T follicular helper cell (primary cell): ENCODE results near the gene CECR2.

Experiments
- DNase-seq: peaks from one replicate; pipeline ENCODE4 v3.0.0-alpha.2; 2020; ENCODE audit warnings: low read depth

The CECR2 gene

GRCh38 chr22:17368144-17368543 is 1.1 kb upstream of the CECR2 start:
- no peak for DNase-seq

GRCh38 chr22:17368554-17369438 is 464 bp upstream of the CECR2 start:
- DNase-seq: no peak

- DNase-seq: no peak
Measured at GRCh38 chr22:17370026-17370765, 936 bp downstream of the CECR2 start.

GRCh38 chr22:17370766-17371432 is 1.6 kb downstream of the CECR2 start:
- no peak for DNase-seq

GRCh38 chr22:17371448-17371847 is 2.2 kb downstream of the CECR2 start:
- DNase-seq: no peak

GRCh38 chr22:17373855-17374254 is 4.6 kb downstream of the CECR2 start:
- no peak for DNase-seq

GRCh38 chr22:17375914-17376614 is 6.8 kb downstream of the CECR2 start:
- no peak for DNase-seq

- no peak for DNase-seq
Measured at GRCh38 chr22:17376950-17377349, 7.7 kb downstream of the CECR2 start.

DNA sequence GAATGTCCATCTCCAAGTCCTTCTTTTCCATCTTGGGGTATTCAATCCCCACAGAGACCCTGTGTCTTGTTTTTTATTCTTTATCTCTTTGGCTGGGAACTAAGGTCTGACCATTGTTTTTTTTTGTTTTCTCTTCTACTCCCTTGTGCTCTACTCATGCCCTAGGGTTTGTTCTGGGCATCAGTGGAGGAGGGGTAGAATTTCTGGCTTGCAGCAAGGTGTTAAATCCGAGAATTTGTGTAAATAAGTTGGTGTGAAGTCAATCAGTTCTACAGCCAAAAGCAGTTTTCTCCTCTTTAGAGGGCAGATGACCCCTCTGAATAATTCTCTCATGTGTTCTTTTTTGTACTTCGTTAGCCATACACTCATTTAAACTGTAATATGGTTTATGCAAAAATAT is 10.7 kb downstream of the CECR2 start:
- no peak for DNase-seq

DNA sequence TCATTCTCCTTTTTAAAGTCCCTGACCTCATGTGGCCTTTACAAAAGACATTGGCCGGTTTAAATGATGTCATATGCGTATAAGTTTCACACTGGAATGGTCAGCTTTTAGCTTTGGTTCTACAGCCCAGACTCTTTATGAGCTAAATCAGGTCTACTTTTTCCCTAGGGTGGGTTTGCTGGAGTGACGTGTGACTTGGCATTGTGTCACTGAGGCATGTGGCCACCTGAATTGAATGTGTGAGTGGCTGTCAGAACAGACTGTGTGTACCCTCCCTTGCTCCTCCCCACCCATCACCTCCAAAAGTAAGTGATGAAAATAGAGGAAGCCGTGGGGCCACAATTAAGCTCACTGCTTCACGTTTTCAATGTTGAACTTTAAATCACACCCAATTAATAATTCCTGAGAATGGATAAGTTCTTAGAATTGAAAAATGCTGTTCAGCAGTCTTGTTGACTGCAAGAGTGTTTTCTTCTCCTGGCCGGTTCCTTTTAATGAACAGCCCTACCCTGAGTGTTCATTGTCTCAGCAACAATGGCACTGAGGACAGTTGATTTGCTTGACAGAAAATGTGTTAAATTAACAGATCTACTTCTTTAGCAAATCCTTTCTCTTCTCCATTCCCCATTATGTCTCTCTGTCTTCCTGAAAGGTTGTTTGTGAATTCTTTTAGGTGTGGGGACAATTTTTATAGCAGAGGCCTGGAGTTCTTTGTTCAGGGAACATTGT is 11.3 kb downstream of the CECR2 start:
- DNase-seq: no peak

- no peak for DNase-seq
Measured at GRCh38 chr22:17381192-17381913, 12.1 kb downstream of the CECR2 start.

- DNase-seq: no peak
Measured at GRCh38 chr22:17384612-17385330, 15.5 kb downstream of the CECR2 start.

DNA sequence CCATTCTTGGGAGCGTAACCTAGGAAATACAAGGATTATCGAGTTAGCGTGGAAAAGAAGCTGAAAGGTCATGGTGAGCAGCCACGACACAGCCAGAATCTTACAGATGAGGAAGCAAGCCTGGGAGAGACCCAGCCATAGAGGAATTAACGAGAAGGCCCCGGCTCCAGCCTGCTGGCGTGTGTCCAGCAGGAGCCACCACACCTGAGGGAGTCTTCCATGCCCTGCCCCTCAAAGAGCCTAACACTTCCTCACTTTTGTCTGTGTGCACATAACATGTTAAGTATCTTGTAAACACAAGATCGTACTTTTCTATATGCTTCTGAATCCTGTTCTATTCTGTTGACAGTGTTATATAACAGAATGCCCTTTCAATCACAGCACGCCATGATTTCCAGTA is 18.1 kb downstream of the CECR2 start:
- no peak for DNase-seq

DNA sequence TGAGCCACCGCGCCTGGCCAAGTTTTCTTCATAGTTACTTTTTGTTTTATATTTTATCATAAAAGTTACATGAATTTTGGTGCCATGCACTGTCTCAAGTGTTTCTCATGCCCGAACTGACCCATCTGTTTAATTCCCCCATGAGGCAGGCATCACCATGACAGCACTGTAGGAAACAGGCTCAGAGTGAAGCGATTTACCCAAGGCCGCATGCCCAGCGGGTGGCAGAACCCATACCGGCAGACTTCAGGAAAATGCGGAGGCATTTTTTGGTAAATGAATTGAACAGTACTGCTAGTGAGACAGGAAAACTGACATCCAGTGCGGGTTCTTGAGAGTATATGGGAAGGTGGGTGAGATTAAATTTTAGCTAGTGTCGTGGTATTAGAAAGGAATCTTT is 19.0 kb downstream of the CECR2 start:
- no peak for DNase-seq

- DNase-seq: no peak
Measured at GRCh38 chr22:17390087-17390486, 20.8 kb downstream of the CECR2 start.

- no peak for DNase-seq
Measured at GRCh38 chr22:17396516-17396915, 27.3 kb downstream of the CECR2 start.

- no peak for DNase-seq
Measured at GRCh38 chr22:17397756-17398547, 28.7 kb downstream of the CECR2 start.

- no peak for DNase-seq
Measured at GRCh38 chr22:17400305-17400704, 31.0 kb downstream of the CECR2 start.

GRCh38 chr22:17401728-17402127 is 32.5 kb downstream of the CECR2 start:
- DNase-seq: no peak
